K562 (cell line): ENCODE measurements around the gene QPCT.

ENCODE experiments used
- E2F5 ChIP-seq: sonication (generic); formaldehyde crosslinking; IDR thresholded peaks from 2 replicates; pipeline ENCODE4 v1.8.0; 2022; ENCODE audit warnings: mild to moderate bottlenecking, missing genetic modification reagents
- FOXP1 ChIP-seq: sonication (generic); formaldehyde crosslinking; IDR thresholded peaks from 2 replicates; pipeline ENCODE4 v1.8.0; 2022; ENCODE audit warnings: mild to moderate bottlenecking, missing genetic modification reagents
- HDGF ChIP-seq: fragments of 450-650 bp; IDR thresholded peaks from 2 replicates; pipeline ENCODE4 v1.6.1; 2016
- MXI1 ChIP-seq: IDR thresholded peaks from 2 replicates; pipeline ENCODE4 v1.6.1; 2011; ENCODE audit warnings: low read depth, mild to moderate bottlenecking, improper control_type of control experiment, low read length
- NFE2L1 ChIP-seq: fragments of 450-650 bp; IDR thresholded peaks from 2 replicates; pipeline ENCODE4 v1.6.1; 2016; ENCODE audit warnings: missing genetic modification characterization, low read depth, mild to moderate bottlenecking, missing compliant biosample characterization, moderate library complexity, borderline replicate concordance
- SIX5 ChIP-seq, 2 experiments: IDR thresholded peaks; 2 replicates each; pipeline ENCODE4 v1.6.1; 2011; ENCODE audit warnings: low read length in 2 of 2, borderline replicate concordance in 1 of 2, low read depth in 1 of 2, mild to moderate bottlenecking in 1 of 2, moderate library complexity in 1 of 2; ENCODE audit not compliant: insufficient read depth in 1 of 2
- ZBTB7A ChIP-seq: IDR thresholded peaks from 2 replicates; pipeline ENCODE4 v1.6.1; 2011; ENCODE audit warnings: low read depth, mild to moderate bottlenecking, low read length, moderate library complexity, borderline replicate concordance; ENCODE audit not compliant: control insufficient read depth
- ZZZ3 ChIP-seq: fragments of 450-650 bp; IDR thresholded peaks from 2 replicates; pipeline ENCODE4 v1.6.1; 2016; ENCODE audit warnings: antibody characterized with exemption, mild to moderate bottlenecking, moderate library complexity
- TF ChIP-seq, protein P1 (sequence below), 2 experiments: IDR thresholded peaks; 2 replicates each; pipeline ENCODE4 v1.6.1; 2012; ENCODE audit warnings: improper control_type of control experiment in 2 of 2, low read depth in 2 of 2, low read length in 2 of 2, borderline replicate concordance in 1 of 2

- no peak for TF ChIP-seq E2F5
- no peak for TF ChIP-seq NFE2L1 (tag)
- no peak for TF ChIP-seq ZZZ3
- TF ChIP-seq, protein P1, sequence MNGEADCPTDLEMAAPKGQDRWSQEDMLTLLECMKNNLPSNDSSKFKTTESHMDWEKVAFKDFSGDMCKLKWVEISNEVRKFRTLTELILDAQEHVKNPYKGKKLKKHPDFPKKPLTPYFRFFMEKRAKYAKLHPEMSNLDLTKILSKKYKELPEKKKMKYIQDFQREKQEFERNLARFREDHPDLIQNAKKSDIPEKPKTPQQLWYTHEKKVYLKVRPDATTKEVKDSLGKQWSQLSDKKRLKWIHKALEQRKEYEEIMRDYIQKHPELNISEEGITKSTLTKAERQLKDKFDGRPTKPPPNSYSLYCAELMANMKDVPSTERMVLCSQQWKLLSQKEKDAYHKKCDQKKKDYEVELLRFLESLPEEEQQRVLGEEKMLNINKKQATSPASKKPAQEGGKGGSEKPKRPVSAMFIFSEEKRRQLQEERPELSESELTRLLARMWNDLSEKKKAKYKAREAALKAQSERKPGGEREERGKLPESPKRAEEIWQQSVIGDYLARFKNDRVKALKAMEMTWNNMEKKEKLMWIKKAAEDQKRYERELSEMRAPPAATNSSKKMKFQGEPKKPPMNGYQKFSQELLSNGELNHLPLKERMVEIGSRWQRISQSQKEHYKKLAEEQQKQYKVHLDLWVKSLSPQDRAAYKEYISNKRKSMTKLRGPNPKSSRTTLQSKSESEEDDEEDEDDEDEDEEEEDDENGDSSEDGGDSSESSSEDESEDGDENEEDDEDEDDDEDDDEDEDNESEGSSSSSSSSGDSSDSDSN (IDR thresholded peaks at IDR 0.05; ENCODE audit: borderline replicate concordance in 1 of 2, low read depth in 2 of 2, low read length in 2 of 2): no peak
- no peak for TF ChIP-seq FOXP1
- no peak for TF ChIP-seq ZBTB7A
- no peak for TF ChIP-seq HDGF
- TF ChIP-seq MXI1: no peak
- TF ChIP-seq SIX5 (IDR thresholded peaks at IDR 0.05; ENCODE audit: borderline replicate concordance in 1 of 2, insufficient read depth in 1 of 2, low read depth in 1 of 2, low read length in 2 of 2): no peak
Measured at GRCh38 chr2:37340637-37341036, 3.8 kb upstream of the QPCT start.
